ENCODE measurements around the gene VPS13D. TPM values are rescaled to one million over a fixed set of nuclear protein-coding genes. Genes with fewer than 3 reads are reported as not detected.

Gene VPS13D
- total RNA-seq, 1 experiment from 2014 or later = 30.7 TPM

DNA sequence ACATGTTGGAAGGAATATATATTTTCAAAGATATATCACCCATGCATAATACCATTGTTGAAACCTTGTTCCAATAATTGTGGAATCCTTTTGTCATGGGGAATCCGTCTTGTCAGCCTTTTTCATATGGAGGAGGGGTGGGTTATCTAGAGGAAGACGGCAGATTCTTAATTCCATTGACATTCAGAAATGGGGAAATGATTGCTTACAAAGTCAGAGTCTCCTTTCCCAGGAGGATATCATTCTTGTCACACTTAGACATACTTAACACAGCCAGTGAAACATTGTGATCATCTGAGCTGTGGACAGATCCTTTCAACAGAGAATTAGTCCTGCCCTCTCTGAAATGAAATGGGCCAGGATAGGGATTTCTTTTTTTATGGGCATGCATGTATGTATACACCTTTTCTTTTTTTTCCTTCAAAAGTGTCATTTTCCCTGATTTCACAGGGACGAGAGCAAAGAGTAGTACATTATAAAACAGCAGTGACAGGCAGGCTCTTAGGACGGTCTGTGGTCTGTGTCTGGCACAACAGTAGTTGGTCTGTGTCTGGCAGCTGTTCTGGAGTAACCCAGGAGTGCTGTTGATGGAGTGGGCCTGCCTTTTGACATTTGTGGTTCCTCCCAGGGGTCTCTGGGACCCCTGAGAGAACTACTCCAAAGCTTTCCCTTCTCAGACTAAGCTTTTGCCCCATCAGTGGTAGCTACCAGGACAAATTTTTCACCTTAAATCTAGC, 50.1 kb downstream of the VPS13D start:
- CTCF ChIA-PET = interaction anchor here (0.7 kb wide), 1 partner anchor 196 kb away, joined by 3 read pairs; no protein-coding TSS in a partner anchor
- no peaks in the 10 kb centered on the region for H3K9me3 ChIP-seq (ENCODE audit: low read length)
- intact Hi-C loops (cut with micrococcal nuclease) = no loop called here
- peaks cover 60% of the 10 kb centered on the region for H3K36me3 ChIP-seq (ENCODE audit: low read depth, low read length)
- BruUV-seq (replicated peaks) = no TSS peak
- no peak overlapping the region for H3K27ac ChIP-seq (ENCODE audit: low read length)
- DNase-seq = no peak
- POLR2A ChIA-PET (ENCODE audit: unreplicated experiment) = no interaction called here
- no peaks in the 10 kb centered on the region for H3K9me2 ChIP-seq (replicated peaks; ENCODE audit: low read length)
- ATAC-seq = no peak
- H3K27me3 ChIP-seq (ENCODE audit: low read length) = no peaks in the 10 kb centered on the region
- H4K20me1 ChIP-seq (ENCODE audit: low read length) = no peaks in the 10 kb centered on the region
- H2AFZ ChIP-seq (ENCODE audit: low read length) = no peak overlapping the region
- TF ChIP-seq EZH2 (IDR thresholded peaks at IDR 0.05; ENCODE audit: low read length, unreplicated experiment) (no peak), EZH2phosphoT487 (IDR thresholded peaks at IDR 0.05; ENCODE audit: borderline replicate concordance, low read length) (no peak)
- TF ChIP-seq, protein P1, sequence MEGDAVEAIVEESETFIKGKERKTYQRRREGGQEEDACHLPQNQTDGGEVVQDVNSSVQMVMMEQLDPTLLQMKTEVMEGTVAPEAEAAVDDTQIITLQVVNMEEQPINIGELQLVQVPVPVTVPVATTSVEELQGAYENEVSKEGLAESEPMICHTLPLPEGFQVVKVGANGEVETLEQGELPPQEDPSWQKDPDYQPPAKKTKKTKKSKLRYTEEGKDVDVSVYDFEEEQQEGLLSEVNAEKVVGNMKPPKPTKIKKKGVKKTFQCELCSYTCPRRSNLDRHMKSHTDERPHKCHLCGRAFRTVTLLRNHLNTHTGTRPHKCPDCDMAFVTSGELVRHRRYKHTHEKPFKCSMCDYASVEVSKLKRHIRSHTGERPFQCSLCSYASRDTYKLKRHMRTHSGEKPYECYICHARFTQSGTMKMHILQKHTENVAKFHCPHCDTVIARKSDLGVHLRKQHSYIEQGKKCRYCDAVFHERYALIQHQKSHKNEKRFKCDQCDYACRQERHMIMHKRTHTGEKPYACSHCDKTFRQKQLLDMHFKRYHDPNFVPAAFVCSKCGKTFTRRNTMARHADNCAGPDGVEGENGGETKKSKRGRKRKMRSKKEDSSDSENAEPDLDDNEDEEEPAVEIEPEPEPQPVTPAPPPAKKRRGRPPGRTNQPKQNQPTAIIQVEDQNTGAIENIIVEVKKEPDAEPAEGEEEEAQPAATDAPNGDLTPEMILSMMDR (conservative IDR thresholded peaks at IDR 0.05; ENCODE audit: low read depth, low read length) = no peak
- H3K79me2 ChIP-seq (ENCODE audit: low read length) = no peaks in the 10 kb centered on the region
- no peak overlapping the region for H3K4me2 ChIP-seq (ENCODE audit: low read length)
- H3K4me1 ChIP-seq (ENCODE audit: insufficient read depth, low read length) = no peaks in the 10 kb centered on the region
- no peak overlapping the region for H3K9ac ChIP-seq (ENCODE audit: low read length)
- H3F3A ChIP-seq (ENCODE audit: low read length, unreplicated experiment) = no peaks in the 10 kb centered on the region
- H3K4me3 ChIP-seq (ENCODE audit: low read length) = no peak overlapping the region

DNA sequence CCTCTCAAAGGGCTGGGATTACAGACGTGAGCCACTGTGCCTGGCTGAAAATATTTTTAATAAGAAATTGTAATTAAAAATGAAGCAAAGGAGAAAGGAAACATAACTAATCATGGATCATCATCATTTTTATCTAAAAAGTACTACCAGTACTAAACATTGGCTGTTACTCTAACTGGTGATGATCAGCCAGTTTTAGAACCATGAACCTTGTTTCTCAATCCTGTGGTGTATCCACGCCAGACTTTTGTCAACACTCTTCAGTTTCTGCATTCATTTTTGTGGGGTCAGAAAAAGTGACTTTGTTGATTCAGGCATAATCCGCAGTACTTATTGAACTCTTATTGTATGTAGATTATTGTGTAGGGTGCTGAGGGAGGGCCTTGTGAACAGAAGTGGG, 52.3 kb downstream of the VPS13D start:
- Histone ChIP-seq H3K9ac (ENCODE audit: low read length) (no peak overlapping the region), H3K27me3 (ENCODE audit: low read length) (no peaks in the 10 kb centered on the region), H3K4me2 (ENCODE audit: low read length) (no peak overlapping the region), H3K4me1 (ENCODE audit: insufficient read depth, low read length) (no peaks in the 10 kb centered on the region), H2AFZ (ENCODE audit: low read length) (no peak overlapping the region), H3K9me3 (ENCODE audit: low read length) (no peaks in the 10 kb centered on the region), H3K27ac (ENCODE audit: low read length) (no peak overlapping the region), H3K36me3 (ENCODE audit: low read depth, low read length) (peaks cover 40% of the 10 kb centered on the region), H3K79me2 (ENCODE audit: low read length) (no peaks in the 10 kb centered on the region), H3F3A (ENCODE audit: low read length, unreplicated experiment) (no peaks in the 10 kb centered on the region), H3K9me2 (replicated peaks; ENCODE audit: low read length) (no peaks in the 10 kb centered on the region), H4K20me1 (ENCODE audit: low read length) (no peaks in the 10 kb centered on the region), H3K4me3 (ENCODE audit: low read length) (no peak overlapping the region)
- CTCF ChIA-PET = no interaction called here
- intact Hi-C loops (cut with micrococcal nuclease) = no loop called here
- TF ChIP-seq EZH2 (IDR thresholded peaks at IDR 0.05; ENCODE audit: low read length, unreplicated experiment) (no peak), EZH2phosphoT487 (IDR thresholded peaks at IDR 0.05; ENCODE audit: borderline replicate concordance, low read length) (no peak)
- TF ChIP-seq, protein P1 (conservative IDR thresholded peaks at IDR 0.05; ENCODE audit: low read depth, low read length) = no peak
- DNase-seq = no peak
- POLR2A ChIA-PET (ENCODE audit: unreplicated experiment) = no interaction called here
- ATAC-seq = no peak
- no TSS peak for BruUV-seq (replicated peaks)

DNA sequence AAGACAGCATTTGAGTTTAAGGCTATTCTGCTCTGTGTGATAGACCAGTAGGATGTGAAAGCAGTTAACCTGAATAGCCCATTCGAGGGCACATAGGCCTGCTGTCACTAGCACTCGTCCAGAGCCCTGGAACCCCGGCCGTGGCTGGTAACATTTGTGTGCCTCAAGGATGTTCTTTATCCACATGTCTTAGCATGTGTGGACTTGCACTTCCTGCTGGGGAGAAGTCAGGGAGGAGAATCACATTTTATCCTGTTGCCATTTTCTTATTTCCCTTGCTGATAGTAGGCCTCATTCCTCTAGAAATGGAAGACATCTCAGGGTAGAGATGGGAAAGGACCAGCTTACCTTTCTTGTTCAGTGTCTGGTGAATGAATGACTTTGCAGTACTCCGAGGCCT, 54.7 kb downstream of the VPS13D start:
- Histone ChIP-seq H3K4me1 (ENCODE audit: insufficient read depth, low read length) (no peaks in the 10 kb centered on the region), H3K9me2 (replicated peaks; ENCODE audit: low read length) (no peaks in the 10 kb centered on the region), H3K9ac (ENCODE audit: low read length) (no peak overlapping the region), H3K4me2 (ENCODE audit: low read length) (no peak overlapping the region), H2AFZ (ENCODE audit: low read length) (no peak overlapping the region), H3K4me3 (ENCODE audit: low read length) (no peak overlapping the region), H3K27ac (ENCODE audit: low read length) (no peak overlapping the region), H3K36me3 (ENCODE audit: low read depth, low read length) (peaks cover 25% of the 10 kb centered on the region), H4K20me1 (ENCODE audit: low read length) (no peaks in the 10 kb centered on the region), H3K79me2 (ENCODE audit: low read length) (no peaks in the 10 kb centered on the region), H3K9me3 (ENCODE audit: low read length) (no peaks in the 10 kb centered on the region), H3F3A (ENCODE audit: low read length, unreplicated experiment) (no peaks in the 10 kb centered on the region), H3K27me3 (ENCODE audit: low read length) (no peaks in the 10 kb centered on the region)
- intact Hi-C loops (cut with micrococcal nuclease) = no loop called here
- ChIA-PET CTCF (no interaction called here), POLR2A (ENCODE audit: unreplicated experiment) (no interaction called here)
- BruUV-seq (replicated peaks) = no TSS peak
- ATAC-seq = no peak
- no peak for DNase-seq
- TF ChIP-seq, protein P1 (conservative IDR thresholded peaks at IDR 0.05; ENCODE audit: low read depth, low read length) = no peak
- no peak for TF ChIP-seq EZH2 (IDR thresholded peaks at IDR 0.05; ENCODE audit: low read length, unreplicated experiment)
- no peak for TF ChIP-seq EZH2phosphoT487 (IDR thresholded peaks at IDR 0.05; ENCODE audit: borderline replicate concordance, low read length)

Measured in PC-3 (cell line).